ENCODE results near the gene MYH10.
"Not testable (repeated sequence)": the region's sequence is repeated elsewhere in the genome, so short reads cannot be mapped to it uniquely, and the experiment has no call there.

The MYH10 gene

DNA sequence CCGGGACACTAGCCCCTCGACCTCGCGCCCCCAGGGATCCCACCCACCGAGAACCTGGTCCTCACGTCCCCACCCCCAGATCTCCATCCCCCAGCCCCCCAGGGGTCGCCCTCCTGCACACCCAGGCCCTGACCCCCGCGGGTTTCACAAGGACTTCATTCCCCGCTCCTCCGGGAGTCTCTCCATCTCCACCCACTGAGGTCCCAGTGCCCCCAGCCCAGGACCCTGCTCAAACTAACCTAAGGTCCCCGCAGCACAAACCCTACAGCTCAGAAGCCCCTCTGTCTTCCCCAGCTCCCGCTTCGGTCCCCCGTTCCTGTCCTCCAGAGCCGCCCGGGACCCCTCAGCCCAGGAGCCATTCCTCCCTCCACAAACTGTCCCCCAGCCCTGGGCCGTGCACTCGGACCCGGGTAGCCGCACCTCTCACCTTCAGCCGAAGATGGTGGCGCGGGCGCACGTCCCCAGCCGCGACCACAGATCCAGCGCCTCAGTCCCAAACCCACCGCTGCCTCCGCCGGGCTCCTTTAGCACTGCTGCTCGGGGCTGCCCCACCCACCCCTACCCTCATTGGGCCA lies at the start of gene MYH10:
MYH10 (minus strand) TSS at position 499 of the 575 bp plus-strand sequence. CDS start 7,479 bp downstream, outside the sequence.
- FAIRE-seq, result no peak

DNA sequence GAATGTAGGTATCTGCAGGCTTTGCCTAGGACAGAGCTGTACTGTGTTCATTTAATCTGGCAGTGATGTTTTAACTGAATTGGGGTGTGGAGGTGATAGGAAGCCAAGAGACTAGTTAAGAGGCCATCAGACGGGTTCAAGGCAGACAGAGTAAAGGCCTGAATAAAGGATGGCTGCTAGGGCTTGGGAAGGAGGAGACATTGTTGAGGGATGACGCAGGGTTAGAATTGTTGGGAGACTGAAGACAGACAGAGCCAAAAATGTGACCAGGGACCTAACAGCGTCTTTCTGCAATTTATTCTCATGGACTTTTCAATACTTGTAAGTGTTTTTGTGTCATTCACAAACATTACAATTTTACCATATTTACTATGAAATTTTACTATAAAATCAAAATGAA lies 48.6 kb upstream of the MYH10 start:
- no peak for FAIRE-seq

DNA sequence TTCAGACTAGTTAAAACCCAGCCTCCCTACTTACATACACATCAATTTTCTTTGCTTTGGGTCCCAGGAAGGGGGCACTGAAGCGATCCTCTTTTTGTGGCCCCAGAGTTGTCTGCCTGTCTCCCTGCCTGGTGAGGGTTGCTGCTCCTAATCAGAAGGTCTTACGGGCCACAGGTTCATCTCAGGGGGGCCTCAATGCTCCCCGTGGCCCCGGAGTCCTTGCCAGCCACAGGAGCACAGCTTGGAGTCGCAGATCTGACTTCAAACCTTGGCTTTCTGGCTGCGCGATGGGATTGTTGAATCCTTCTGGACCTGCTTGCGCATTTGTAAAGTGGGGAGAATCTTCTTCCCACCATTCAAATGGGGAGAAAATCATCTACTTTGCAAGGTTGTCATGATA lies 44.8 kb upstream of the MYH10 start:
- FAIRE-seq, result no peak

DNA sequence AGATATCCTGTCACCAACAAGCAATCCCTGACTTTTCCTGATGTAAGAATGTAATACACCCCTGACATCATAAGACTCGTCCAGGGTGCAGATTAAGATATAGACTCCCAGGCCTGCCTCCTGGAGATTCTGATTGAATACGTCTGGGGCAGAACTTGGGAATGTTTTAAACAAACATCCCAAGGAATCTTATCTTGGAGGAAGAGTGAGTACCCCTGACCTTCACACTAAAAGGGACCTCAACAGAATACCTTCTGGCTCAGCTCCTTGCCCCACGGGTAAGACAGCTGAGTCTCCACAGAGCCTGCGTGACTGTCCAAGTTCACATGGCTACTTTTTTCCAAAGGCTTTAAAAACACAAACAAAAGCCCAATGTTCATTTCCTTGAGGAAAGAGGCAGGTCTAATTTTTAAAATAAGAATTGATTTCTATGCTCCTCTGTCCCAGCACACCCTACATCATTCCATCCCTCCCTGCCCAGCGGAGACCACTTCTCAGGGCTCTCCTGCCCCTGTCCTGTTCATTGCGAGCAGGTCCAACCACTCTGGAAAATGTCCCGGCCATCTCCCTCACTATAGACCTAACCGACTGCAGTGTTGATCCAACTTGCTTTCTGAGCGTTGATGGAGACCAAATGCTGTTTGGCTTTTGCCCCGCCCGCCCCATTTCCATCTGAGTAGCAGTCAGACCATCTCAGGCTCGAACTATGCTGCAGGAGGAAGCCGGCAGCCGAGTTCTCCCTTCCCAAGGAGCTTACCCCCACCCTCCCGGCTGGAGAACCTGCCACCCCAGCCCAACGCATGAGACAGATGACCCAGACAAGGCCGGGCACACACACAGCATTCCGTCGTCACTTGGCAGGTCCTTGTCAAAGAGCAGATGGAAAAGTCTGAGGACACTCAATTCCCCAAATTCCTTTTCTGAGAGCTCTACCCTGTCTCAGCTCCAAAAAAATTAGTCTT lies 44.1 kb upstream of the MYH10 start:
- FAIRE-seq, result no peak

DNA sequence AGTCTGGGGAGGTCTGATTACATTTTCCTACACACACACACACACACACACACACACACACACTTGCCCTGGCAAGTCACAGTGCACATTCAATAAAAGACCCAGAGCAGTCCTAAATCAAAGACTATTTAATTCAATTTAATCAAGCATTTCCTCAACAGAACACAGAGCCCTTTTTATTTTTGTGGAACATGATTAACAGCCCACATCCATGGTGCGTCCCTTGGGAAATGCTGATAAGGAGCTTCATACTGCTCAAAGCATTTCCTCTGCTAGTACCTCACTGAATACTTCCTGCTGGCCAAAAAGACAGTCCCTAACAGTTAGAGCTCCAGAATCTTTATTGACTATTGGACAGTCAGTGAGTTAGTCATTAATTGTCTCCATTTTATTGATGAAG lies 43.1 kb upstream of the MYH10 start:
- no peak for FAIRE-seq

DNA sequence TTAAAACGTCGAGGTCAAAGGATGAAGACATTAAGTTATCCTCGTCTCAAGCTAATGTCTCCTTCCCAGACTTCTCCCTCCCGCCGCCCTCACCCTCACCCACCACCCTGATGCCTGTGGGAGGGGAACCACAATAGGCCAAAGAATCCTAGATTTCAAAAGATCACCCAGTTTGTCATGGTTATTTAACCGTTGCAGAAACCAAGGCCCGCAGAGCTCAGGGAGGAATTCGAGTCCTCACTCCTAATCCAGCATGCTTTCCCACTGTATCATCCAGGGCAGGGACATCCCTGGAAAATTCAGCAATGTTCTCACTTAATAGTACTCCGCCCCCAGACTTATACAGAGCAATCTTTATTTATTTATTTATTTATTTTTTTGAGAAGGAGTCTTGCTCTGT lies 41.8 kb upstream of the MYH10 start:
- no peak for FAIRE-seq

DNA sequence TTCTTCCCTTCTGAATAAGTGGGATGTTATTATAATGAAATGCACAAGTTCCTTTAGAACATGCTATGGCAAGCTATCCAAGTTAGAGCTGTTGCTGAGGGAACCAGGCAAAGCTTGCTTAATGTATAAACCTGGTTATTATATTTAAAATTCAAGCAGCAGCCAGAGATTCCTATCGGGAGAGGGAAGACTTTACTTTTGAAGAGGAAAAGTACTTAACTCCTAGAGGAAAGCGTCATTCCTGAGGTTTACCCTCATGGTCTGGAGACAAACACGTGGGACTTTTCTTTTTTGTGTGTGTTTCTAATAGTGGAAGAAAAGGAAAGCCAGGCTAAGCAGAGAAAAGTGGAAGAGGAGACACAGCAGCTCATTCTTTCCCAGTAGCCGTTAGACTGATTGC lies 39.9 kb upstream of the MYH10 start:
- FAIRE-seq, result no peak

DNA sequence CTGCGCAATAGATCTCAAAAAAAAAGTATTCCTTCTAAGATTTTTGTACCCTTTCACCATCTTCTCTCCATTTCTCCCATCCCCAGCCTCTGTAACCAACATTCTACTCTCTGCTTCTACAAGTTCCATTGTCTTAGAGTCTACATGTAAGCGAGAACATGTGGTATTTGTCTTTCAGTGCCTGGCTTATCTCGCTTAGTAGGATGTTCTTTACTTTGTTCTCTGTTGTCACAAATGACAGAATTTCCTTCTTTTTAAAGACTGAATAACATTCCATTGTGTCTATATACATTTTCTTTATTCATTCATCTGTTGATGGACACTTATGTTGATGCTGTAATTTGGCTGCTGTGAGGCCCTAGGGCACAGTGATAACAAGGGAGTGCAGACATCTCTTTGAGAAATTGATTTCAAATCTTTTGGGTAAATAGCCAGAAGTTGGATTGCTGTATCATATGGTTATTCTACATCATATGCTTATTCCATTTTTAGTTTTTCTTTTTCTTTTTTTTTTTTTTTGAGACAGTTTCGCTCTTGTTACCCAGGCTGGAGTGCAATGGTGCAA lies 37.7 kb upstream of the MYH10 start:
- no peak for FAIRE-seq

DNA sequence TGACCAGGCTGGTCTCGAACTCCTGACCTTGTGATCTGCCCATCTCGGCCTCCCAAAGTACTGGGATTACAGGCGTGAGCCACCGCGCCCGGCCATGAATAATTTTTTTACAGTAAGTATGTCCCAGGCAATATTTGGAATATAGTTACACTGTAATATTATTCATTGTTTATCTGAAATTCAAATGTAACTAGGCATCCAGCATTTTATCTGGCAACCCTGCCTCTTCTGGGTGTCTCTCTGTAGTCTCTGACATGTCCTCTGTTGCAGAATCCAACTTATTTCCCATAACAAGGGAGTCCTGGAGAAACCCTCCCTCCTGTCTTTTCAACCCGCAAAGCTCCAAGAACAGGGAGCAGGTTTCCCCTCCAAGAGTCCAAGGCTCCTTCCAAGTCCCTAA lies 36.9 kb upstream of the MYH10 start:
- no peak for FAIRE-seq

DNA sequence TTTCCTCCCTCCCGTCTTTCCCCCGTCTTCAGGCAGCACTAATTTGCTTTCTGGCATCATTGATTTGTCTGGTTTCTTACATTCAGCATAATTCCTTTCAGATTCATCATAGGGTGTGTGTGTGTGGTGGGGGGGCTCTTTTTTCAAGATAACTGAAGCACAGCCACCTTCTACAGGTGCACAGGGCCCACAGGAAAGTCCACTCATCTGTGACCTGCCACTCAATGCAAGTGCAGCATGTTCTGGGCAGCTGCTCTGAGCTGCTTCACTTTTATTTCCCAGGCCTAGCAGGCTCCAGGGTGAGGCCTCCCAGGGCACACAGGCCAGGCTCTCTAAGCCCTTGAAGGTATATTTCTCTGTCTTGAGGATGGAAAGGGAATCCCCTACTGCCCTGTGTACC lies 35.2 kb upstream of the MYH10 start:
- no peak for FAIRE-seq

DNA sequence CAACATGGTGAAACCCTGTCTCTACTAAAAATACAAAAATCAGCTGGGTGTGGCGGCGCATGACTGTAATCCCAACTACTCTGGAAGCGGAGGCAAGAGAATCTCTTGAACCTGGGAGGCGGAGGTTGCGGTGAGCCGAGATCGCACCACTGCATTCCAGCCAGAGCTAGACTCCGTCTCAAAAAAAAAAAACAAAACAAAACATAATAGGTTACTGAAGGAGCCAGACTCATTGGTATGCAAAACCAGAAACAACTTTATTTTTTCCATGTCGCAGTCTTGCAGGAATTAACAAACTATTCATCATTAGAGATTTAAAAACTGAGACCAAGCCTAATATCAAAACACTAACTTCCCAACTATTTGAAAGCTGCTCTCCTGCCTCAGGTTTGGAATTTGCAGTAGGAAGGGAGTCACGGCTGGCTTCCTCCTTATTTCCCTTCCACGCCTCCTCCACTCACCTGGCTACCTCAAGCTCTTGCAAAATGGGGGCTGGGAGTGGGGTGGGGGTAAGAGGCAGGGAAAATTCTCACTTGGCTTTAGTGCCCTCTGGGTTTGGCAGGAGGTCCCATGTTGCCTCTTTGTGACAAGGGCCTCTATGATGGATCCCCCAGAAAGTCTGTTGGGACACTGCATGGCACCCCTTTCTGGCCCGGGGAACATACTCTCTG lies 34.1 kb upstream of the MYH10 start:
- no peak for FAIRE-seq

DNA sequence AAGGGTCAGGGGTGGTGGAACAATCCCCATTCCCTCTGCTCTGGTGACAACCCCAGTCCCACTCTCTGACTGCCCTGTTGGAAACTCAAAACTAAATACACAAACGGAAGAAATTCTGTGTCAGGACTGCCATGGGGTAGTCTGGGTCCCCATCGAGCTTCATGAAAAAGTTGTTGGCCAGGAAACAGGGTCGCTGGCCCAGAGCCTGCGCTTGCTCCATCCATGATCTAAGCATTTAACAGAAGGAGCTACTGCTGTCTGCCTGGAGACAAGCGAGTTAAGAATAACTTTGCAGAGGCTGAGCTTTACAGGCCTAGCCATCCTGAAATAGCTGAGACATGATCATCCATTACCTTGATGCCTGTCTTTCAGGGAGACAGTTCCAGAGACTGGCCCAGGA lies 32.4 kb upstream of the MYH10 start:
- FAIRE-seq, result no peak

DNA sequence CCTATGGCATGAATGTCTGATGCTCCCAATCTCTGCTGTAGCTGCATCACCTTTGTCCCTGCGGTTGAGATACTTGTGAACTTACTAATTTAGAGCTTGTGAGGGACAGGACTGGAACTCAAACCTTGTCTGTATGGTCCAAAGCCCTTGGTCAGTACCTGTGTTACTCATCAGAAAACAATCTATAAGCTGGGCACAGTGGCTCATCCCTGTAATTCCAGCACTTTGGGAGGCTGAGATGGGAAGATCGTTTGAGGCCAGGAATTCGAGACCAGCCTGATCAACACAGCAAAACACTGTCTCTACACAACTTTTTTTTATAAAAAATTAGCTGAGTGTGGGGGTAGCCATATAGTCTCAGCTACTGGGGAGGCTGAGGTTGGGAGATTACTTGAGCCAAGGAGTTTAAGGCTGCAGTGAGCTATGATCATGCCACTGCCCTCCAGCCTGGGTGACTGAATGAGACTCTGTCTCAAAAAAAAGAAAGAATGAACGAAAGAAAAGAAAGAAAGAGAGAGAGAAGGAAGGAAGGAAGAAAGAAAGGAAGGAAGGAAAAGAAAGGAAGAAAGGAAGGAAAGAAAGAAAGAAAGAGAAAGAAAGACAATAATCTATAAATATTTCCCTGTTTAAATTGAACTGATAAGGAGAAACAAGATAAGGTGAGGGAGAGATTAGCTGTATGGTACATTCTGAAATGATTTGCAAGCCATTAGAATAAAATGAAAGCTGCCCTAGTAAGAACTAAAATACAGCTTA lies 31.7 kb upstream of the MYH10 start:
- no peak for FAIRE-seq

DNA sequence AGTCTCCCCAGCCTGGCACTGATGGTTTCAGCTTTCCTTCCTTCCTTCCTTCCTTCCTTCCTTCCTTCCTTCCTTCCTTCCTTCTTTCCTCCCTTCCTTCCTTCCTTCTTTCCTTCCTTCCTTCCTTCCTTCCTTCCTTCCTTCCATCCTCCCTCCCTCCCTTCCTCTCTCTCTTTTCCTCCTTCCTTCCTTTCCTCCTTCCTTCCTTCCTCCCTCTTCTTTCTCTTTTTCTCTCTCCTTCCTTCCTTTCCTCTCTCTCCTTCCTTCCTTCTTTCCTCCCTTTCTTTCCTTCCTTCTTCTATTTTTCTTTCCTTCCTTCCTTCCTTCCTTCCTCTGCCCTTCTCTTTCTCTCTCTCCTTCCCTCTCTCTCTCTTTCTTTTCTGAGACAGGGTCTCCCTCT lies 30.2 kb upstream of the MYH10 start:
- FAIRE-seq, result not testable (repeated sequence)

DNA sequence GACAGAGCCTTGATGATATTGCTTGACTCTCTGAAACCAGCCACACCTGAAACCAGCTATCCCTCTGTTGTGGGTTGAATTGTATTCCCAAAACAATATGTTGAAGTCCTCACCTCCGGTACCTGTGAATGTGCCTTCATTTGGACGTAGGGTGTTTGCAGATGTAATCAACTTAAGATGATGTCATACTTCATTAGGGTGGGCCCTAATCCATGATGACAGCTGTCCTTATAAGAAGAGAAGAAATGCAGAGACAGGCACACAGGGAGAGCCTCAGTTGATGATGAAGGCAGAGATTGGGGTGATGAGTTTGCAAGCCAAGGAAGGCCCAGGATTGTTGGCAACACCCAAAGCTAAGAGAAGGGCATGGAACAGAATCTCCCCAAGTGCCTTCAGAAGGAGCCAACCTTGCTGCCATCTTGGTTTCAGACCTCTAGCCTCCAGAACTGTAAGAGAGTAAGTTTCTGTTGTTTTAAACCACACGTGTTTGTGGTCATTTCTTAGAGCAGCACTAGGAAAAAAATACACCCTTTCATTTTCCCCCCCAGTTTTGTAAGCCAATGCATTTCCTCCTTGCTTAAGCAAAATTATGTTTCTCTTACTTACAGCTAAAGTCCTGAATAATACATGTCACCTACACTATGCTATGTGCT lies 29.4 kb upstream of the MYH10 start:
- no peak for FAIRE-seq

DNA sequence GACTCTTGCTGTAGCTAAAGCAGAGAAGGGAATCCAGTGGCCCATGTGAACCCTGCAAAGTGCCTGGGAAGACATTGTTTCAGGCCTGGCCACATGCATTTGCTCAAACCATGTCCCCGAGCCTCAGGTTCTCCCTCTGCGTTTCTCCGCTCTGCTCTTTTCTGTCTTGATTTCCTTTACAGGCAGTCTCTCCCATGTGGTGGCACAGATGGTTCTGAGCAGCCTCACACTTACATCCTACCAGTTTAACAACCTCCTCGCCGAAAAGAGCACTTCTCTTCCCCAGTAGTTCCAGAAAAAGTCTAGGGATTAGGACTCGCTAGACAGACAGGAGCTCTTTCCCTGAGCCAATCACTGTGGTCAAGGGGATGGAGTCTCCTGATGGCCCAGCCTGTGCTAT lies 28.3 kb upstream of the MYH10 start:
- no peak for FAIRE-seq

DNA sequence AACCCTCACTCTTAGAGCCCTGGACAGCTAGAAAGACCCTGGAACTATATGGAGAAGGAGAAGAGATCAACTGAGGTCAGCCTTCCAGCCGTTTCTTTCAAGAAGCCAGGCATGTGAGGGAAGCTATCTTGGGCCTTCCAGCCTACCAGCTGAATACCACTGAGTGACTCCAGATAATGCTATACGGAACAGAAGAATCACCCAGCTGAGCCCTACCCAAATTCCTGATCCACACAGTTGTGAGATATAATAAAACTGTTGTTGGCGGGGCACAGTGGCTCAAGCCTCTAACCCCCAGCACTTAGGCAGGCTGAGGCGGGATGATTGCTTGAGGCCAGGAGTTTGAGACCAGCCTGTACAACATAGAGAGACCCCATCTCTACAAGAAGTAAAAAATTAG lies 26.2 kb upstream of the MYH10 start:
- no peak for FAIRE-seq

DNA sequence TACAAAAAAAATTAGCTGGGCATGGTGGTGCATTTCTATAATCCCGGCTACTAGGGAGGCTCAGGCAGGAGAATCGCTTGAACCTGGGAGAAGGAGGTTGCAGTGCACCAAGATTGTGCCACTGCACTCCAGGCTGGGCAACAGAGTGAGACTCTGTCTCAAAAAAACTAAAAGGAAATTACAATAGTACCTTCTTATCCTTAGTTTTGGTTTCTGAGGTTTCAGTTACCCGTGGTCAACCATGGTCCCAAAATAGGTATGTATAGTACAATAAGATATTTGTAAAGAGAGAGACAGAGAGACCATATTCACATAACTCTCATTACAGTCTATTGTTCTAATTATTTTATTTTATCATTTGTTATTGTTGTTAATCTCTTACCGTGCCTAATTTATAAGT lies 24.3 kb upstream of the MYH10 start:
- FAIRE-seq, result no peak

DNA sequence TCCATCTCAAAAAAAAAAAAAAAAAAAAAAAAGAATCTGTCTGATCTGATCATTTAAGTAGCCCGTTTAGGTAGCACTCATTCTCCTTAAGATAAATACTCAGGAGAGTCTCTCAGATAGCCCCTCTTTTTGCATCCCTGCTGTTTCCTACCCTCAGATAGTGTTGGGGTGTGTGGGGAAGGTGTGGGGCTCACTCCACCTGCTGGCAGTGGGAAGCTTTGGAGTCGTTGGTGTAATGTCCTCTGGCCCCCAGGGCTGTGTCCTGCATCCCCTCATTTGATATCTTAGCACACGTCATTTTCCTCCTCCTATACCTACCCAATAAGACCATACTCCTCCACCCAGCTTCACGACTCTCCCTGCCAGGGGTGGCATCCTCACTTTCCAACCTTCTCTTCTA lies 20.5 kb upstream of the MYH10 start:
- FAIRE-seq, result no peak

DNA sequence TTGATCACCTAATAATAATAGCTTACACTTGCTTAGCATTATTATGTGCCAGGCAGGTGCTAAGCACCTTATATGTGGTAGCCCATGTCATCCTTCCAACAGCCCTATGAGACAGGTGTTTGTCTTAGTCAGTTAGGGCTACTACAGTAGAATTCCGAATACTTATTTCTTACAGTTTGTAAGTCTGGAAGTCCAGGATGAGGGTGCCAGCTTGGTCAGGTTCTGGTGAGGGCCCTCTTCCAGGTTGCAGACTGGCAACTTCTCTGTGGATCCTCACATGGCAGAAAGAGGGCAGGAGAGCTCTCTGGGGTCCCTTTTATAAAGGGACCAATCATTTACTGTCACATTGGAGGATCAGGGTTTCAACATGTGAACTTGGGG lies 19.6 kb upstream of the MYH10 start:
- no peak for FAIRE-seq

DNA sequence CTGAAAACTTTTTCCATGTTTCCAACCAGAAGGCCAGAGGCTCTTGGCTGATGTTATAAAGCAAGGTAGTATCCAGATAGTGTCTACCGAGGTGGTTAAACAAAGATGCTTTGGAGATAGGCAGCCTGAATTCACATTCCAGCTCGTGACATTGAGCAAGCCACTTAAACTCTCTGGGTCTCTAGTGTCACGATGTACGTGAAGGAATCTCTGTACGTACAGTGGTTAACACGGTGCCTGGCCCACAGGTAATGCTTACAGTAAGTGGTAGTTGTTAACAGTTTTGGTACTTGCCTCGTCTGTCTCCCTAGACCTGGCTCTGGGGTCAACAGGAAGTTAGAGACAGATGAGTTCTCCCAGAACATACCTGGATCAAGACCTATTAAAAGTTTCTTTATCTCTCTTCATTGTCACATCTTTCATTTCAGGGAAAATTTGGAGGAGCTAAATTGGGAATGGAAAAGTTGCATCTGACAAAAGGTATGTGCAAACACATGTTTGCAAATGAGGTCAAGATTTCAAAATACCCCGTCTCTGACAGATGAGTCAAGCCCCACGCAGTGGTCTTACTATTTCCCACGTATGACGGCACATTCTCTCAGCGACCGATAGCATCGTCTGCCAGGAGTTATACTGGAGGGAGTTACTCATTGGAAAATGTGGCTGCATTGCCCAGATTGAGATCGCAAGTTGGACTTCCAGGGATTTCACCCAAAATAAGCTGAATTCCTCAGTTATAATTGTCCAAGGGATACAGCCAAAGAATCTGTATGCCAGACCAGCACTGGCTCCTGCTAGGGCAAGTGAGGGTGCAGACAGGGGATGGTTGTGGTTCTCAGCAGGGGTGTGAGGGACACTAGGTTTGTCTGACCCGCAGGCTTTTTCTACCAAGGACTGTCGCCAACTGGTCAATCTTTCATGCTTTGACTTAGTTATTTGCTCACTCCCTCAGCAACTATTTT lies 18.9 kb upstream of the MYH10 start:
- FAIRE-seq, result no peak

Measured in islet of Langerhans (tissue), 1 donor.